K562 (cell line): ENCODE measurements around the gene PRCD. TPM values are rescaled to one million over a fixed set of nuclear protein-coding genes. Genes with fewer than 3 reads are reported as not detected.

Source experiments
- ATAC-seq: fragments of 200-7000 bp; cut with Tn5 transposase; 3 replicates; pipeline ENCODE4 v1.9.1; 2020; ENCODE audit warnings: moderate library complexity
- BruUV-seq: library from RNA; stranded (reverse); fragments of 400-500 nt; replicated peaks from 2 replicates; lab custom pipeline; 2021; lab: Mats Ljungman, UMichigan
- CTCF ChIA-PET: fragments of 300-600 bp; formaldehyde crosslinking; extraction: SDS; loops from one replicate; lab custom pipeline; 2021; ENCODE audit warnings: low intra/inter-chr PET ratio; lab: Yijun Ruan, JAX
- POLR2A ChIA-PET: fragments of 300-600, 350-650 bp; sonication (Branson Sonifier 250); formaldehyde crosslinking; extraction: SDS; loops from one replicate; lab custom pipeline; 2021; ENCODE audit warnings: antibody characterized with exemption, inconsistent platforms; lab: Yijun Ruan, JAX
- DNase-seq, 4 experiments: peaks; one replicate each; pipeline versions ENCODE4 v3.0.0 to v3.0.0-alpha.2; 2011 to 2018; ENCODE audit warnings: low spot score in 3 of 4, mixed read lengths in 3 of 4; ENCODE audit errors: extremely low read depth in 1 of 4
- FAIRE-seq: peaks from 2 replicates; lab custom pipeline; 2011; peaks lifted over from hg19 to GRCh38; lab: Jason Lieb, UNC
- H2AFZ ChIP-seq: 2 replicates; pipeline ENCODE4 v1.6.0; 2011; ENCODE audit warnings: low read depth, low read length, control low read depth, inconsistent platforms
- H3K27ac ChIP-seq: fragments of 200-600 bp; 3 replicates; pipeline ENCODE4 v1.8.0; 2011; ENCODE audit warnings: low read depth, mild to moderate bottlenecking, control low read depth, inconsistent platforms, low read length, moderate library complexity, mixed read lengths; ENCODE audit errors: extremely low read depth
- H3K27me3 ChIP-seq, 2 experiments: fragments of 300-600 bp in 1 of 2; 2 replicates in 1 of 2; 3 replicates in 1 of 2; pipeline versions ENCODE4 v1.6.0 to v1.8.0; 2011; ENCODE audit warnings: inconsistent platforms in 2 of 2, low read length in 2 of 2, mild to moderate bottlenecking in 1 of 2, mixed read lengths in 1 of 2, moderate library complexity in 1 of 2; ENCODE audit not compliant: control insufficient read depth in 2 of 2, insufficient read depth in 2 of 2
- H3K36me3 ChIP-seq: fragments of 300-600 bp; 3 replicates; pipeline ENCODE4 v1.8.0; 2011; ENCODE audit warnings: mild to moderate bottlenecking, low read length, inconsistent platforms; ENCODE audit not compliant: control insufficient read depth, insufficient read depth
- H3K4me1 ChIP-seq, 2 experiments: fragments of 200-600 bp in 1 of 2; replicated peaks in 1 of 2; 2 replicates in 1 of 2; 3 replicates in 1 of 2; pipeline versions ENCODE4 v1.5.1 to v1.8.0; 2011; ENCODE audit warnings: inconsistent platforms in 2 of 2, low read length in 2 of 2, mild to moderate bottlenecking in 1 of 2, mixed read lengths in 1 of 2, moderate library complexity in 1 of 2; ENCODE audit not compliant: control insufficient read depth in 2 of 2, insufficient read depth in 2 of 2
- H3K4me2 ChIP-seq: 2 replicates; pipeline ENCODE4 v1.6.1; 2011; ENCODE audit warnings: low read length, control low read depth, inconsistent platforms, mixed read lengths; ENCODE audit not compliant: insufficient read depth
- H3K4me3 ChIP-seq: fragments of 200-600 bp; sonication (generic), shearing (Covaris generic); 2 replicates; pipeline ENCODE4 v1.5.1; 2016; ENCODE audit warnings: control low read depth, inconsistent platforms
- H3K79me2 ChIP-seq: fragments of 200-600 bp; 3 replicates; pipeline ENCODE4 v1.8.0; 2011; ENCODE audit warnings: low read length, inconsistent platforms; ENCODE audit not compliant: control insufficient read depth, insufficient read depth
- H3K9ac ChIP-seq, 2 experiments: 2 replicates each; pipeline versions ENCODE4 v1.6.0 to v1.6.1; 2011; ENCODE audit warnings: low read depth in 2 of 2, low read length in 2 of 2, control low read depth in 1 of 2, inconsistent platforms in 1 of 2, mild to moderate bottlenecking in 1 of 2, mixed read lengths in 1 of 2; ENCODE audit not compliant: insufficient read depth in 1 of 2
- H3K9me1 ChIP-seq: one replicate; pipeline ENCODE4 v1.6.0; 2011; ENCODE audit warnings: inconsistent platforms, mild to moderate bottlenecking, low read length, moderate library complexity; ENCODE audit not compliant: control insufficient read depth, insufficient read depth
- H3K9me3 ChIP-seq: replicated peaks from 2 replicates; pipeline ENCODE4 v1.5.1; 2011; ENCODE audit warnings: low read depth, low read length, inconsistent platforms; ENCODE audit not compliant: control insufficient read depth, insufficient read depth
- H4K20me1 ChIP-seq: replicated peaks from 2 replicates; pipeline ENCODE4 v1.6.1; 2011; ENCODE audit warnings: low read length, inconsistent platforms, mixed read lengths; ENCODE audit not compliant: control insufficient read depth, insufficient read depth
- DDX20 ChIP-seq: fragments of 450-650 bp; IDR thresholded peaks from 2 replicates; pipeline ENCODE4 v1.6.1; 2016; ENCODE audit warnings: missing genetic modification characterization, low read depth, mild to moderate bottlenecking, missing compliant biosample characterization, moderate library complexity
- MCM3 ChIP-seq: fragments of 450-650 bp; IDR thresholded peaks from 2 replicates; pipeline ENCODE4 v1.6.1; 2016
- PCBP1 ChIP-seq: fragments of 200-400 bp; formaldehyde crosslinking; IDR thresholded peaks from 2 replicates; pipeline ENCODE4 v1.6.1; 2018; ENCODE audit warnings: mild to moderate bottlenecking, low read depth, low read length; ENCODE audit not compliant: poor library complexity, severe bottlenecking
- POLR3A ChIP-seq: IDR thresholded peaks from 2 replicates; pipeline ENCODE4 v1.6.1; 2011; ENCODE audit warnings: borderline replicate concordance, mild to moderate bottlenecking, moderate library complexity; ENCODE audit not compliant: insufficient read length, insufficient read depth; ENCODE audit errors: extremely low read depth
- SREBF2 ChIP-seq: sonication (generic); formaldehyde crosslinking; IDR thresholded peaks from 2 replicates; pipeline ENCODE4 v1.4.0; 2020; ENCODE audit warnings: mild to moderate bottlenecking, missing genetic modification reagents
- ZNF232 ChIP-seq: sonication (generic); formaldehyde crosslinking; IDR thresholded peaks from 2 replicates; pipeline ENCODE4 v1.8.0; 2022; ENCODE audit warnings: mild to moderate bottlenecking, missing genetic modification reagents
- WGBS: fragments of 100-300 bp; shearing (Covaris generic); methylation state at CpG from one replicate; pipeline ENCODE4 v1.1.6; 2016; ENCODE audit warnings: low coverage, mixed read lengths; ENCODE audit not compliant: insufficient coverage; ENCODE audit errors: missing lambda C conversion rate; 5-methylcytosine and 5-hydroxymethylcytosine counted together
- in situ Hi-C: fragments of 300-500 bp; cut with MboI; formaldehyde crosslinking; loops from 4 replicates; pipeline ENCODE4 v1.15.0; 2018; ENCODE audit warnings: inconsistent platforms, mixed read lengths
- intact Hi-C: fragments of 100-400 bp; cut with micrococcal nuclease; formaldehyde crosslinking; loops from 2 replicates; pipeline ENCODE4 v1.14.2; 2022
- polyA plus RNA-seq, 8 experiments: library from polyadenylated mRNA; depleted of rRNA in 4 of 8; stranded (reverse) in 5 of 8; unstranded in 3 of 8; fragments of >200 nt; fragmentation: Nextera tagmentation in 2 of 8; fragmentation: Illumina TruSeq in 1 of 8; extraction: Ambion mirVana in 2 of 8; extraction: Trizol in 1 of 8; gene quantifications; 2 replicates each; pipeline versions ENCODE4 v1.2.1 to v1.2.3, GENCODE V29; 2011 to 2014; ENCODE audit warnings: inconsistent platforms in 1 of 8, missing spikeins in 1 of 8
- total RNA-seq, 7 experiments: library from RNA; depleted of rRNA in 6 of 7; stranded (reverse); fragments of >200 nt in 6 of 7; fragmentation: Illumina TruSeq in 2 of 7; extraction: Trizol in 2 of 7; gene quantifications; 2 replicates each; pipeline versions ENCODE4 v1.2.1 to v1.2.3, GENCODE V29; 2011 to 2021; ENCODE audit warnings: low replicate concordance in 1 of 7
- TF ChIP-seq, protein P1 (sequence below), 2 experiments: IDR thresholded peaks; 2 replicates each; pipeline ENCODE4 v1.6.1; 2011; ENCODE audit warnings: borderline replicate concordance in 1 of 2, control low read depth in 1 of 2, low read depth in 1 of 2, low read length in 1 of 2, mild to moderate bottlenecking in 1 of 2, mixed read lengths in 1 of 2, moderate library complexity in 1 of 2; ENCODE audit not compliant: insufficient read depth in 1 of 2, insufficient read length in 1 of 2, poor library complexity in 1 of 2, severe bottlenecking in 1 of 2; ENCODE audit errors: extremely low read depth in 1 of 2
- TF ChIP-seq, protein P2 (sequence below): sonication (generic); formaldehyde crosslinking; IDR thresholded peaks from 2 replicates; pipeline ENCODE4 v1.8.1; 2023; ENCODE audit warnings: mild to moderate bottlenecking, missing genetic modification reagents
- TF ChIP-seq, protein P3 (sequence below): sonication (generic); formaldehyde crosslinking; IDR thresholded peaks from 2 replicates; pipeline ENCODE4 v1.8.1; 2023; ENCODE audit warnings: mild to moderate bottlenecking, missing genetic modification reagents

PRCD gene
- total and polyA plus RNA-seq, 9 of the 15 experiments (the other 6 are each of a cell fraction or from before 2014, with no cell fraction given): 0.20 to 0.25 (median 0.21) TPM; not detected in 6

DNA sequence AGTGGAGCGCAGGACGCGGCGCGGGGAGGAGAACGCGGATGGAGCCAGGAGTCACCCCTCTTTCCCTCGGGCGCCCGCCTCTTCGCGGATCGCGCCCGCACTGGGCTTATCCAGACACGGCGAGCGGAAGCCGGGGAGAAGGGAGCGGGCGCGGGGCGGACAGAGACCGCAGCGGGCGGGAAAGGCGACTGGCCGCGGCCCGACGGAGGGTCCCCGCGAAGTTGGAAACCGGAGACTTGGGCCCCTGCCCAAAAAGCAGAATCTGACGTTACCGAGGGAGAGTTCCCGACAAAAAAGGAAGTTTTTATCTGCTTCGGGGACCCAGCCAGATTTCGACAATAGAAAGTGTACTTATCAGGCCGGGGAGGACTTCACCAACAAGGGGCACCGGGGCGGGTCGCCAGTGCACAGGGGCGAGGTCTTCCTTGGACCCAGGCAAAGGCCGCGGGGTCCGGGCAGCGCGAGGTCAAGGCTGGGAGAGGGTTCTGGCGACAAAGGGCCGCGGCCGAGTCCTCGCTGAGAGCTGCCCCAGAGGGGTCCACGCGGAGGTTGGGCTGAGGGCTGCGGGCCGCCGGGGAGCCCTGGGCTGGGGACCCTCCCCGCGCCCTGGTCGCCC is 45.3 kb downstream of the PRCD start:
- POLR2A ChIA-PET: interaction anchor here (0.6 to 1.5 kb wide), 6 partner anchors 12 to 39 kb away, joined by 3 to 5 read pairs (median 4); no protein-coding TSS in a partner anchor
- intact Hi-C loops: no loop called here
- Histone ChIP-seq H4K20me1 (no peaks in the 10 kb centered on the region), H3K4me2 (peak overlapping the region; percentile 37), H3K27me3 (peaks cover 0 to 6% of the 10 kb centered on the region in 2 experiments; a peak in 2 of 5 replicates), H3K9me1 (no peaks in the 10 kb centered on the region), H3K4me1 (peaks cover 0 to 28% of the 10 kb centered on the region in 2 experiments; a peak in 4 of 5 replicates), H3K9me3 (no peaks in the 10 kb centered on the region), H3K27ac (no peak overlapping the region), H3K36me3 (no peaks in the 10 kb centered on the region), H3K4me3 (peak overlapping the region; percentile 13; the same call in 1 of the 2 replicates), H3K79me2 (no peaks in the 10 kb centered on the region), H2AFZ (peak overlapping the region; percentile 40; the same call in 1 of the 2 replicates), H3K9ac (peak overlapping the region in 1 of 2 experiments; percentile 68; a peak in 3 of 4 replicates)
- FAIRE-seq (no peak), DNase-seq (peak in 1 of 4 experiments; percentile 19), ATAC-seq (peak; percentile 43)
- TF ChIP-seq MCM3: no peak
- no peak for TF ChIP-seq POLR3A
- TF ChIP-seq, protein P1, sequence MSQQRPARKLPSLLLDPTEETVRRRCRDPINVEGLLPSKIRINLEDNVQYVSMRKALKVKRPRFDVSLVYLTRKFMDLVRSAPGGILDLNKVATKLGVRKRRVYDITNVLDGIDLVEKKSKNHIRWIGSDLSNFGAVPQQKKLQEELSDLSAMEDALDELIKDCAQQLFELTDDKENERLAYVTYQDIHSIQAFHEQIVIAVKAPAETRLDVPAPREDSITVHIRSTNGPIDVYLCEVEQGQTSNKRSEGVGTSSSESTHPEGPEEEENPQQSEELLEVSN (IDR thresholded peaks at IDR 0.05; ENCODE audit: borderline replicate concordance in 1 of 2, extremely low read depth in 1 of 2, insufficient read depth in 1 of 2, insufficient read length in 1 of 2, low read depth in 1 of 2, low read length in 1 of 2, poor library complexity in 1 of 2, severe bottlenecking in 1 of 2): peak in 1 of 2 experiments; percentile 58
- TF ChIP-seq, protein P2, sequence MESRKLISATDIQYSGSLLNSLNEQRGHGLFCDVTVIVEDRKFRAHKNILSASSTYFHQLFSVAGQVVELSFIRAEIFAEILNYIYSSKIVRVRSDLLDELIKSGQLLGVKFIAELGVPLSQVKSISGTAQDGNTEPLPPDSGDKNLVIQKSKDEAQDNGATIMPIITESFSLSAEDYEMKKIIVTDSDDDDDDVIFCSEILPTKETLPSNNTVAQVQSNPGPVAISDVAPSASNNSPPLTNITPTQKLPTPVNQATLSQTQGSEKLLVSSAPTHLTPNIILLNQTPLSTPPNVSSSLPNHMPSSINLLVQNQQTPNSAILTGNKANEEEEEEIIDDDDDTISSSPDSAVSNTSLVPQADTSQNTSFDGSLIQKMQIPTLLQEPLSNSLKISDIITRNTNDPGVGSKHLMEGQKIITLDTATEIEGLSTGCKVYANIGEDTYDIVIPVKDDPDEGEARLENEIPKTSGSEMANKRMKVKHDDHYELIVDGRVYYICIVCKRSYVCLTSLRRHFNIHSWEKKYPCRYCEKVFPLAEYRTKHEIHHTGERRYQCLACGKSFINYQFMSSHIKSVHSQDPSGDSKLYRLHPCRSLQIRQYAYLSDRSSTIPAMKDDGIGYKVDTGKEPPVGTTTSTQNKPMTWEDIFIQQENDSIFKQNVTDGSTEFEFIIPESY (CRISPR knock-in tag): 0 out of 2 replicates have a peak, but pooled peaks have one; percentile 13
- no peak for TF ChIP-seq DDX20 (tag)
- no peak for TF ChIP-seq ZNF232
- no peak for TF ChIP-seq SREBF2 (CRISPR knock-in tag)
- TF ChIP-seq, protein P3, sequence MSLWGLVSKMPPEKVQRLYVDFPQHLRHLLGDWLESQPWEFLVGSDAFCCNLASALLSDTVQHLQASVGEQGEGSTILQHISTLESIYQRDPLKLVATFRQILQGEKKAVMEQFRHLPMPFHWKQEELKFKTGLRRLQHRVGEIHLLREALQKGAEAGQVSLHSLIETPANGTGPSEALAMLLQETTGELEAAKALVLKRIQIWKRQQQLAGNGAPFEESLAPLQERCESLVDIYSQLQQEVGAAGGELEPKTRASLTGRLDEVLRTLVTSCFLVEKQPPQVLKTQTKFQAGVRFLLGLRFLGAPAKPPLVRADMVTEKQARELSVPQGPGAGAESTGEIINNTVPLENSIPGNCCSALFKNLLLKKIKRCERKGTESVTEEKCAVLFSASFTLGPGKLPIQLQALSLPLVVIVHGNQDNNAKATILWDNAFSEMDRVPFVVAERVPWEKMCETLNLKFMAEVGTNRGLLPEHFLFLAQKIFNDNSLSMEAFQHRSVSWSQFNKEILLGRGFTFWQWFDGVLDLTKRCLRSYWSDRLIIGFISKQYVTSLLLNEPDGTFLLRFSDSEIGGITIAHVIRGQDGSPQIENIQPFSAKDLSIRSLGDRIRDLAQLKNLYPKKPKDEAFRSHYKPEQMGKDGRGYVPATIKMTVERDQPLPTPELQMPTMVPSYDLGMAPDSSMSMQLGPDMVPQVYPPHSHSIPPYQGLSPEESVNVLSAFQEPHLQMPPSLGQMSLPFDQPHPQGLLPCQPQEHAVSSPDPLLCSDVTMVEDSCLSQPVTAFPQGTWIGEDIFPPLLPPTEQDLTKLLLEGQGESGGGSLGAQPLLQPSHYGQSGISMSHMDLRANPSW (CRISPR knock-in tag): no peak
- peak; percentile 50 for TF ChIP-seq PCBP1
- in situ Hi-C loops: no loop called here
- CTCF ChIA-PET: no interaction called here
- WGBS: 52% methylated on average over 29 of the region's 62 CpGs
- BruUV-seq: no TSS peak
